Activated CD4-positive, alpha-beta T cell treated with anti-CD3 and anti-CD28 coated beads for 48 hours (primary cell): ENCODE measurements around the gene TLCD2.
"Not testable (repeated sequence)": the region's sequence is repeated elsewhere in the genome, so short reads cannot be mapped to it uniquely, and the experiment has no call there.

Source experiments
- DNase-seq: peaks from one replicate; pipeline ENCODE4 v3.0.0-alpha.2; 2020

Gene TLCD2

DNA sequence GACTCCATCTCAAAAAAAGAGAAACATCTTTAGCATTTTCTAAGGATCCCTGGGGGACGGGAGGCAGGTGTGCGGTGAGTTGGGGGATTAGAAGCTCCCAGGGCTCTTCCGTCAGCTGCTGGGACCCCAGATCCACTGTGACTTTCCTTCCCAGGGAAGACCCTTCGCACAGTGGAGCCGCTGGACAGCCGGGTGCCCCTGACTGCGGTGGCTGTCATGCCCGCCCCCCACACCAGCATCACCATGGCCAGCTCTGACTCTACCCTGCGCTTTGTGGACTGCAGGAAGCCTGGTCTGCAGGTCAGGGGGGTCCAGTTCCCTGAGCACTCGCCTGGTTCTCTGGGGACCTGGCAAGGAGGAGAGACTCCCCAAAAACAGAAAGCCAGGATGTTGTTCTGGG is 25.2 kb upstream of the TLCD2 start:
- no peak for DNase-seq

GRCh38 chr17:1733759-1734158 is 23.6 kb upstream of the TLCD2 start:
- DNase-seq, result no peak

DNA sequence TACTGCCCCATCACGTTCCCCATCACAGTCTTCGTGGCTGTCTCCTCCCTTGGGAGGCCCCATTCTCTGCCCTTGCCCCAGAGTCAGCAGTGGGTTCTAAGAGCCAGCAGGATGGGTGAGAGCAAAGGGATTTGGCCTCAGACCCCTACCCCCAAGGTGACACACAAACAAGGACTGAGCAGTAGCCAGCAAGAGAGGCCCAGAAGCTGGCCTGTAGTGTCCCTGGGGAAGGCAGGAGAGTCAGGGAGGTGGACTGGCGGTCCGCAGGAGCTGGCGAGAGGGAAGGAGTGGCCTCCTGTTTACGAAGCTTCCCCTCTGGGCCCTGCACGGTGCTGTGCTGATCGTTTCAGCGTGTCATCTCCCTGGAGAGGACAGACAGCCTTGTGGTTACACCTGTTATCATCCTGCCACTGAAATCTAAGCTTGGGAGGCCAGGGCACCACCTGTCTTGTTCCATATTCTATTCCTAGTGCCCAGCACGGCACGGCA is 22.7 kb upstream of the TLCD2 start:
- DNase-seq, result no peak

- DNase-seq, result no peak
Measured at GRCh38 chr17:1732241-1732832, 22.2 kb upstream of the TLCD2 start.

DNA sequence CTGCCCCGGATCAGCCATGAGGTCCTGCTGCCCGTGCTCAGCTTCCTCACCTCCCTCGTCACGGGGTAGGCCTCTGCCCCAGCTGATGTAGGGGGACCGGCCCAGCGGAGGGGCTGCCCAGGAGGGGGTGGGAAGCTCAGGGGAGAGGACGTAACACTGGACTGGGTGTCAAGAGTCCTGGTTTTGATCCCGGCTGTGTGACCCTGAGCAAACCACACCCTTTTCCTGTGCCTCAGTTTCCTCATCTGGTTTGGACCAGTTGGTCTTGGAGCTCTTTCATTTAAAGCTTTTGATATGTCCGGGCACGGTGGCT is 21.0 kb upstream of the TLCD2 start:
- DNase-seq, result no peak

DNA sequence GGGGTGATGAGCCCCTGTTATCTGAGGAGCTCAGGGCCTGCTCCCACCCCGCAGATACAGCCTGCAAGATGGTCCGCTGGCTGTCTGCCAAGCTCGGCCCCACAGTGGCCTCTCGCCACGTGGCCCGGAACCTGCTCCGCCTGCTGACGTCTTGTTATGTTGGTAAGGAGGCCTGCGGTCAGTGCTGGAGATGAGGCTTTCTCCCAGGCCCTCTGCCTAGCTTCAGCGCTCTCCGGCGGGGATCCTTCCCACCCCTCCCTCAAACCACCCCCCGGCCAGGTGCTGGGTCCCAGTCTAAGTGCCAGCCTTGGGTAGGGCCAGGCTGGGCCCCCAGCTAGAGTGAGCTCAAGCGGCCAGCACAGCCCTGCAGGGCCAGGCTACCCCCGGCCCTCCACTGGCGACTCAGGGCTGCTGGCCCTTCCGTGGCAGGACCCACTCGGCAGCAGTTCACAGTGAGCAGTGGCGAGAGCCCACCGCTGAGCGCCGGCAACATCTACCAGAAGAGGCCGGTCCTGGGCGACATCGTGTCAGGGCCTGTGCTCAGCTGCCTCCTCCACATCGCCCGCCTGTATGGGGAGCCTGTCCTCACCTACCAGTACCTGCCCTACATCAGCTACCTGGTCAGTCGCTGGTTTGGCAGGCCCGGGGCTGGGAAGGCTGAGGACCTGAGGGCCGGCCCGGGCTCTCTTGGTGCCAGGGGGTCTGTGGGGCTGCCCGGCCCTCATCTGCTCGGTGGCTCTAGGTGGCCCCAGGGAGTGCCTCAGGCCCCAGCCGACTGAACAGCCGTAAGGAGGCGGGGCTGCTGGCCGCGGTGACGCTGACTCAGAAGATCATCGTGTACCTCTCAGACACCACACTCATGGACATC is 20.4 kb upstream of the TLCD2 start:
- DNase-seq, result no peak

GRCh38 chr17:1729966-1730325 is 19.8 kb upstream of the TLCD2 start:
- DNase-seq, result no peak

- no peak for DNase-seq
Measured at GRCh38 chr17:1727876-1728630, 17.9 kb upstream of the TLCD2 start.

DNA sequence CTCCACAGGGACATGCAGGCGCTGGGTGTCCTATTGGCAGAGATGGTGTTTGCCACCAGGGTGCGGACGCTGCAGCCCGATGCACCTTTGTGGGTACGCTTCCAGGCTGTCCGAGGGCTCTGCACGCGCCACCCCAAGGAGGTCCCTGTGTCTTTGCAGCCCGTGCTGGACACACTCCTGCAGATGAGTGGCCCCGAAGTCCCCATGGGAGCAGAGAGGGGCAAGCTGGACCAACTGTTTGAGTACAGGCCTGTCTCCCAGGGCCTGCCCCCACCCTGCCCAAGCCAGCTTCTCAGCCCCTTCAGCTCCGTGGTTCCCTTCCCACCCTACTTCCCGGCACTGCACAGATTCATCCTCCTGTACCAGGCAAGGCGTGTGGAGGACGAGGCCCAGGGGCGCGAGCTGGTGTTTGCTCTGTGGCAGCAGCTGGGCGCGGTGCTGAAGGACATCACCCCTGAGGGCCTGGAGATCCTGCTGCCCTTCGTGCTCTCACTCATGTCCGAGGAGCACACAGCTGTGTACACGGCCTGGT is 17.1 kb upstream of the TLCD2 start:
- DNase-seq, result no peak

GRCh38 chr17:1726626-1727257 is 16.6 kb upstream of the TLCD2 start:
- DNase-seq, result no peak

DNA sequence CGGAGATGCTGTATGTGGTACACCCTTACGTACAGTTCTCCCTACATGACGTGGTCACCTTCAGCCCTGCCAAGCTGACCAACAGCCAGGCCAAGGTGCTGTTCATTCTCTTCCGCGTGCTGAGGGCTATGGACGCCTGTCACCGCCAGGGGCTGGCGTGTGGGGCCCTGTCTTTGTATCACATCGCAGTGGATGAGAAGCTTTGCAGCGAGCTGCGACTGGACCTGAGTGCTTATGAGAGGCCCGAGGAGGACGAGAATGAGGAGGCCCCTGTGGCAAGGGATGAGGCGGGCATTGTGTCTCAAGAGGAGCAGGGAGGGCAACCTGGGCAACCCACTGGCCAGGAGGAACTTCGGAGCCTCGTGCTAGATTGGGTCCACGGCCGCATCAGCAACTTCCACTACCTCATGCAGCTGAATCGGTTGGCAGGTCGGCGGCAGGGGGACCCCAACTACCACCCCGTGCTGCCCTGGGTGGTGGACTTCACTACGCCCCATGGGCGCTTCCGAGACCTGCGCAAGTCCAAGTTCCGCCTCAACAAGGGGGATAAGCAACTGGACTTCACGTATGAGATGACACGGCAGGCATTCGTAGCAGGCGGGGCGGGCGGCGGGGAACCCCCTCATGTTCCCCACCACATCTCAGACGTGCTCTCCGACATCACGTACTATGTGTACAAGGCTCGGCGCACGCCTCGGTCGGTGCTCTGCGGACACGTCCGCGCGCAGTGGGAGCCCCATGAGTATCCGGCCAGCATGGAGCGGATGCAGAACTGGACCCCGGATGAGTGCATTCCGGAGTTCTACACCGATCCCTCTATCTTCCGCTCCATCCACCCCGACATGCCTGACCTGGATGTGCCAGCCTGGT is 15.7 kb upstream of the TLCD2 start:
- no peak for DNase-seq

- no peak for DNase-seq
Measured at GRCh38 chr17:1724869-1725641, 14.9 kb upstream of the TLCD2 start.

DNA sequence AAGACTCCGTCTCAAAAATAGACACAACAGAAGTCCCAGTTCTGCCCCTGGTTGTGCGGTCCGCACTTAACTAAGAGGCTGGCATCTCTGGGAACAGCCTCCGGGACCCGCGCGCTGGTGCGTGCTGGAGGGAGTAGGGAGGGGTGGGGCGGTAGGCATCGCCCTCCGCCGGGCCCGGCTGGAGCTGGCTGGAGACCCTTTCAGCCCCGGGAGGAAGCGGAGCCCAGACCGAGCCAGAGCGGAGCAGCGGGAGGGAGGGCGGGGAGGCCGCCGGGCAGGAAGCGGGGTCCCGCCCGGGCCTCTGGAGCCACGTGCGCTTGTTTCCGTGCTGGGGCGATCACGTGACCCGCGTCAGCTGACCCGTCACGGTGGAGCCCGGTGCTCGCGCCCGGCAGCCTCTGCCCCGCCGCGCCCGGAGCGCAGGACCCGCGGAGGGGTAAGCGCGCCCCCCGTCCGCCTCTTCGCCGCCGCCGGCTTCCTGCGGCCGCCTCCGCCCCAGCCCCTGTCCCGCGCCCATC is 14.2 kb upstream of the TLCD2 start, which contains the start of gene WDR81:
TSS of gene WDR81 (plus strand) at position 354 of the 518 bp plus-strand sequence. CDS start 256 bp downstream, outside the sequence.
- DNase-seq, result peak; percentile 92

- DNase-seq, result not testable (repeated sequence)
Measured at GRCh38 chr17:1722022-1722421, 11.8 kb upstream of the TLCD2 start.

GRCh38 chr17:1720856-1721386 is 10.7 kb upstream of the TLCD2 start:
- peak; percentile 79 for DNase-seq

DNA sequence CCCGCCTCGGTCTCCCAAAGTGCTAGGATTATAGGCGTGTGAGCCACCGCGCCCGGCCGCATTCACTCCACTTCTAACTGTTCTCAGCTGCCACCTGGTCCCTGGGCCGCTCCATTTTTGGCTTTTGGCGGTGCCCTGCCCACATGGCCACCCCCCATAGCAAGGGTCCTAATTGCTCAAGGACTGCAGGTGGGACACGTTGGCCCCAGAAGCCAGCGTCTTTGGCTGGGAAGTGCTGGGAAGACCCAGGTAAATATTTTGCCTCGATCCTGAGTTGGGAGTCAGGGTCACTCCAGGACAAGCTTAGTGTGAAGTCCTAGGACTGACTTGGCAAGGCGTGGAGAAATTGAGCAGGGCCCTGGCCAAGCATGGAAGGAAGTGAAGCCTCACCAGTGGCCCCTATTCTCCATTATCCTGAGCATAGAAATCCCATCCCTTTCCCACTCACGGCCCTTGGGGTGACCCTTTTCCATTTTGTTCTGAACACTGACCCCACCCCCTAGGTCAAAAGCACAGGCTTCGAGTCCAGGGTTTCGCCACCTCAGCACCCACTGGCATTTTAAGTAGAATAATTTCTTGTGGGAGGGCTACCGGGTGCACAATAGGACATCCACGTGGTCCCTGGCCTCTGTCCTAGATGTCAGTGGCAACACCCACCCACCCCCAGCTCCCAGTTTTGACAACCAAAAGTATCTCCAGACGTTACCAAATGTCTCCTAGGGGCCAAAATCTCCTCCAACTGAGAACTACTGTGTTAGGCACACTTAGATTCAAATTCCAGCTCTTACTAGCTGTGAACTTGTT is 8.4 kb upstream of the TLCD2 start:
- no peak for DNase-seq

DNA sequence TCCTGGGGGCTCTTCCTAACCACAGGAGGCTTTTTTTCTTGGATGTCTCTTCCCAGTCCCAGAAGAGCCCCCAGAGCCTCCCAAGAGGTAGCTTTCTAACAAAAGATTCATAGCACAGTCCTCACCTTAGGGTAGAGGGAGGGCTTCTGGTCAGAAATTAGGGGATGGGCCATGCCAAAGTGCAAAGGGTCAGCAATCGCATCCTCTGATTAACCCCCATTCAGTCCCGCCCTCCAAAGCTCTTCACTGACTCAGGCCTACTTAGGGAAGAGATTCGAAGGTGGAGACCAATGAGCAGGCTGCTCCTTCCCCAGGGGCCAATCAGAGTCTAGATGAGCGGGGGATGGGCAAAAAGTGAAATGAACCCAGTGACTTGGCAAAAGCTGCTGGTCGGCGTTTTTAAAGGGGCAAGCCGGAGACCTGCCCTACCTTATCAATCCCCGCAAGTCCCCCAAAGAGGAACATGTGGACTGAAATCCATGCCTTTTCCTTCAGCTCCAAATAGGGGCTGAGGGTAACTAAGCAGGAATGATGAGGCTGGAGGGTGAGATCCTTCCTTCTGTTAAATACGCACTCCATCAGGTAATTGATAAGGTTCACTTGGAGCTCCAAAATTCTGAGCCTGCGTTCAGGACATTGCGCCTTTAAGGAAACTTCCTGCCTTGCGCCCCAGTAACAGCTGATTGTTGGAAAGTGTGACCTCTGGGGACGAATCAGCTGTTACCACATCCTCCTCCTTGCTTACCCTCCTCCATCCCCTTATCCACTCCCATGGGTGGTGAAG is 6.9 kb upstream of the TLCD2 start:
- DNase-seq, result peak; percentile 89

GRCh38 chr17:1716076-1716911 is 6.1 kb upstream of the TLCD2 start:
- DNase-seq, result peak; percentile 100
